Measurements from ENCODE around the gene IL36RN. TPM values are rescaled to one million over a fixed set of nuclear protein-coding genes. Genes with fewer than 3 reads are reported as not detected.

Gene IL36RN
- total and polyA plus RNA-seq, 9 donors: not detected

DNA sequence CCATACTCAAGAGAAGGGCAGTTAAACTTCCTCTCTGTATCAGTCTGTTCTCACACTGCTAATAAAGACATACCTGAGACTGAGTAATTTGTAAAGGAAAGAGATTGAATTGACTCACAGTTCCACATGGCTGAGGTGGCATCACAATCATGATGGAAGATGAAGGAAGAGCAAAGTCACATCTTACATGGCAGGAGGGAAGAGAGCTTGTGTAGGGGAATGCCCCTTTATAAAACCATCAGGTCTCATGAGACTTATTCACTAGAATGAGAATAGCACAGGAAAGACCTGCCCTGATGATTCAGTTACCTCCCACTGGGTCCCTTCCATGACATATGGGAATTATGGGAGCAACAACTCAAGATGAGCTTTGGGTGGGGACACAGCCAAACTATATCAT is 4.9 kb upstream of the IL36RN start:
- no peak for DNase-seq
- no peak overlapping the region for H3K4me3 ChIP-seq
- no peaks in the 10 kb centered on the region for H3K27me3 ChIP-seq
- no peak for TF ChIP-seq POLR2A (IDR thresholded peaks at IDR 0.05)
- no peak for TF ChIP-seq EP300 (IDR thresholded peaks at IDR 0.05)
- no peak for TF ChIP-seq CTCF (IDR thresholded peaks at IDR 0.05)
- H3K4me1 ChIP-seq (ENCODE audit: insufficient read depth): no peaks in the 10 kb centered on the region
- H3K9me3 ChIP-seq: no peaks in the 10 kb centered on the region
- H3K36me3 ChIP-seq: no peaks in the 10 kb centered on the region
- H3K27ac ChIP-seq: no peak overlapping the region
- intact Hi-C loops (cut with DNase I): no loop called here

- Histone ChIP-seq H3K4me3 (no peak overlapping the region), H3K36me3 (no peaks in the 10 kb centered on the region), H3K4me1 (ENCODE audit: insufficient read depth) (no peaks in the 10 kb centered on the region), H3K27me3 (no peaks in the 10 kb centered on the region), H3K9me3 (no peaks in the 10 kb centered on the region), H3K27ac (no peak overlapping the region)
- no peak for DNase-seq
- TF ChIP-seq POLR2A (IDR thresholded peaks at IDR 0.05): no peak
- TF ChIP-seq CTCF (IDR thresholded peaks at IDR 0.05): no peak
- no peak for TF ChIP-seq EP300 (IDR thresholded peaks at IDR 0.05)
- intact Hi-C loops (cut with DNase I): no loop called here
- 22 to 37% (median 24%) methylated on average over 1 of the region's 1 CpG for WGBS, 3 donors
Measured at GRCh38 chr2:113056521-113056920, 2.5 kb upstream of the IL36RN start.

- Histone ChIP-seq H3K27ac (no peak overlapping the region), H3K36me3 (no peaks in the 10 kb centered on the region), H3K9me3 (no peaks in the 10 kb centered on the region), H3K4me3 (no peak overlapping the region), H3K4me1 (ENCODE audit: insufficient read depth) (no peaks in the 10 kb centered on the region), H3K27me3 (no peaks in the 10 kb centered on the region)
- DNase-seq: no peak
- intact Hi-C loops (cut with DNase I): no loop called here
- TF ChIP-seq CTCF (IDR thresholded peaks at IDR 0.05) (no peak), EP300 (IDR thresholded peaks at IDR 0.05) (no peak), POLR2A (IDR thresholded peaks at IDR 0.05) (no peak)
- 16 to 34% (median 34%) methylated on average over 1 of the region's 1 CpG for WGBS, 3 donors
Measured at GRCh38 chr2:113057117-113057516, 1.9 kb upstream of the IL36RN start.

GRCh38 chr2:113058411-113058994 is 495 bp upstream of the IL36RN start:
- intact Hi-C loops (cut with DNase I): no loop called here

More at GRCh38 chr2:113058411-113058994, 495 bp upstream of the IL36RN start:
- DNase-seq: no peak
- Histone ChIP-seq H3K27me3 (no peaks in the 10 kb centered on the region), H3K4me1 (ENCODE audit: insufficient read depth) (no peaks in the 10 kb centered on the region), H3K9me3 (no peaks in the 10 kb centered on the region), H3K36me3 (no peaks in the 10 kb centered on the region), H3K4me3 (no peak overlapping the region), H3K27ac (no peak overlapping the region)
- TF ChIP-seq POLR2A (IDR thresholded peaks at IDR 0.05): no peak
- no peak for TF ChIP-seq CTCF (IDR thresholded peaks at IDR 0.05)
- TF ChIP-seq EP300 (IDR thresholded peaks at IDR 0.05): no peak
- 44 to 76% (median 44%) methylated on average over 2 of the region's 2 CpGs for WGBS, 3 donors

Data from ovary (tissue), 9 donors.